Measurements from ENCODE around the gene TRIM69. TPM values are rescaled to one million over a fixed set of nuclear protein-coding genes. Genes with fewer than 3 reads are reported as not detected.

TRIM69 gene
- total RNA-seq, 3 donors from 2014 or later = 9.8 to 15.5 (median 13.5) TPM

- Histone ChIP-seq H3K4me3 (no peak overlapping the region), H3K27me3 (no peaks in the 10 kb centered on the region), H3K27ac (no peak overlapping the region), H3K4me1 (no peaks in the 10 kb centered on the region), H3K9me3 (peaks cover 5% of the 10 kb centered on the region in 2 donors), H3K36me3 (no peaks in the 10 kb centered on the region)
- no peak for TF ChIP-seq CTCF (IDR thresholded peaks at IDR 0.05)
- no peak for TF ChIP-seq POLR2AphosphoS5 (IDR thresholded peaks at IDR 0.05)
- no peak for TF ChIP-seq POLR2A (IDR thresholded peaks at IDR 0.05)
- intact Hi-C loops (cut with DNase I; ENCODE audit: low total_unique reads) = no loop called here
- DNase-seq (ENCODE audit: low spot score in 2 of 2) = no peak
These were observed 29.2 kb upstream of the TRIM69 start for GRCh38 chr15:44706946-44707636.

- Histone ChIP-seq H3K4me3 (peak overlapping the region; percentile 77 to 99 (median 94)), H3K4me1 (peaks cover 0 to 7% of the 10 kb centered on the region in 2 donors), H3K27me3 (no peaks in the 10 kb centered on the region), H3K36me3 (peaks cover 2% of the 10 kb centered on the region), H3K9me3 (no peaks in the 10 kb centered on the region), H3K27ac (peak overlapping the region; percentile 97 to 99)
- no peak for TF ChIP-seq CTCF (IDR thresholded peaks at IDR 0.05)
- TF ChIP-seq POLR2AphosphoS5 (IDR thresholded peaks at IDR 0.05) = no peak
- no peak for TF ChIP-seq POLR2A (IDR thresholded peaks at IDR 0.05)
- intact Hi-C loops (cut with DNase I; ENCODE audit: low total_unique reads) = loop anchor here (2.0 kb wide), 1 partner anchor 16 kb away; no protein-coding TSS in a partner anchor
- no peak for DNase-seq (ENCODE audit: low spot score in 2 of 2)
These were observed 25.9 kb upstream of the TRIM69 start for GRCh38 chr15:44710236-44711095.

GRCh38 chr15:44711096-44711742 is 25.1 kb upstream of the TRIM69 start, which contains the start of the genes B2M and PATL2:
B2M (plus strand) TSS chr15:44711517; CDS start chr15:44711547, 30 bp downstream.
PATL2 (minus strand) TSS chr15:44711323; CDS start chr15:44676490, 34,833 bp downstream.
- Histone ChIP-seq H3K36me3 (peaks cover 8% of the 10 kb centered on the region), H3K4me1 (peaks cover 0 to 12% of the 10 kb centered on the region in 2 donors), H3K27ac (peak within 1 kb of the TSS; percentile 97 to 99), H3K27me3 (no peaks in the 10 kb centered on the region), H3K4me3 (peak within 1 kb of the TSS; percentile 77 to 99 (median 94)), H3K9me3 (no peaks in the 10 kb centered on the region)
- DNase-seq (ENCODE audit: low spot score in 2 of 2) = peak; percentile 97 to 98
- intact Hi-C loops (cut with DNase I; ENCODE audit: low total_unique reads) = loop anchor here (2.0 kb wide), 1 partner anchor 16 kb away; no protein-coding TSS in a partner anchor
- TF ChIP-seq POLR2A (IDR thresholded peaks at IDR 0.05) = peak; percentile 100
- peak; percentile 100 for TF ChIP-seq POLR2AphosphoS5 (IDR thresholded peaks at IDR 0.05)
- TF ChIP-seq CTCF (IDR thresholded peaks at IDR 0.05) = no peak

GRCh38 chr15:44711743-44712345 is 24.5 kb upstream of the TRIM69 start:
- H3K27me3 ChIP-seq = no peaks in the 10 kb centered on the region
- intact Hi-C loops (cut with DNase I; ENCODE audit: low total_unique reads) = loop anchor here (2.0 kb wide), 1 partner anchor 15 kb away; no protein-coding TSS in a partner anchor
- H3K27ac ChIP-seq = peak overlapping the region; percentile 97 to 99
- DNase-seq (ENCODE audit: low spot score in 2 of 2) = no peak
- peaks cover 8% of the 10 kb centered on the region for H3K36me3 ChIP-seq
- peaks cover 0 to 12% of the 10 kb centered on the region in 2 donors for H3K4me1 ChIP-seq
- no peaks in the 10 kb centered on the region for H3K9me3 ChIP-seq
- TF ChIP-seq POLR2A (IDR thresholded peaks at IDR 0.05) (no peak), POLR2AphosphoS5 (IDR thresholded peaks at IDR 0.05) (no peak), CTCF (IDR thresholded peaks at IDR 0.05) (no peak)
- H3K4me3 ChIP-seq = peak overlapping the region; percentile 77 to 99 (median 94)
